Heart left ventricle (tissue), 16 donors: ENCODE data around the gene NPPC. TPM values are rescaled to one million over a fixed set of nuclear protein-coding genes. Genes with fewer than 3 reads are reported as not detected.
"Not testable (repeated sequence)": the region's sequence is repeated elsewhere in the genome, so short reads cannot be mapped to it uniquely, and the experiment has no call there.

Experiments
- ATAC-seq, 4 donors: fragments of 200-7000 bp; cut with Tn5 transposase; one replicate each; pipeline ENCODE4 v1.9.1; 2020 to 2022; ENCODE audit warnings: moderate library complexity in 4 of 4, mild to moderate bottlenecking in 3 of 4, moderate number of reproducible peaks in 1 of 4
- DNase-seq, 5 donors: peaks; one replicate each; pipeline ENCODE4 v3.0.0-alpha.2; 2020
- H3K27ac ChIP-seq, 12 donors: fragments of 200-600 bp; sonication (generic) in 4 of 12; one replicate each; pipeline versions ENCODE4 v1.5.0 to v1.8.0; 2016 to 2022; ENCODE audit warnings: mild to moderate bottlenecking in 2 of 12
- H3K27me3 ChIP-seq, 9 donors: fragments of 200-600 bp; sonication (generic) in 2 of 9; one replicate each; pipeline versions ENCODE4 v1.5.1 to v1.8.0; 2016 to 2022; ENCODE audit warnings: mild to moderate bottlenecking in 3 of 9
- H3K36me3 ChIP-seq, 9 donors: fragments of 200-600 bp; sonication (generic) in 2 of 9; one replicate each; pipeline versions ENCODE4 v1.5.0 to v1.8.0; 2018 to 2022; ENCODE audit warnings: mild to moderate bottlenecking in 2 of 9
- H3K4me1 ChIP-seq, 12 donors: fragments of 200-600 bp; sonication (generic) in 4 of 12; one replicate each; pipeline versions ENCODE4 v1.5.0 to v1.8.0; 2016 to 2022; ENCODE audit warnings: mild to moderate bottlenecking in 3 of 12
- H3K4me3 ChIP-seq, 12 donors: fragments of 200-600 bp; sonication (generic) in 4 of 12; one replicate each; pipeline versions ENCODE4 v1.5.0 to v1.8.0; 2017 to 2022; ENCODE audit warnings: mild to moderate bottlenecking in 9 of 12, moderate library complexity in 4 of 12
- H3K9me3 ChIP-seq, 12 donors: fragments of 200-600 bp; sonication (generic) in 4 of 12; one replicate each; pipeline versions ENCODE4 v1.5.0 to v1.8.0; 2016 to 2022; ENCODE audit warnings: mild to moderate bottlenecking in 1 of 12
- POLR2A ChIP-seq, 2 donors: fragments of 450-650 bp; IDR thresholded peaks; one replicate each; pipeline ENCODE4 v1.6.1; 2017; ENCODE audit warnings: antibody characterized with exemption in 2 of 2, mild to moderate bottlenecking in 2 of 2, moderate library complexity in 2 of 2
- WGBS, 4 donors: extraction: QIAGEN DNeasy Blood & Tissue Kit in 2 of 4; methylation state at CpG; one replicate each; pipeline versions ENCODE4 v1.1.5 to v1.1.7; 2013 to 2018; 5-methylcytosine and 5-hydroxymethylcytosine counted together
- intact Hi-C, 10 donors: fragments of 100-400 bp; cut with DNase I; formaldehyde crosslinking; loops; one replicate each; pipeline versions ENCODE4 v1.11.1 to v1.14.2; 2022
- polyA plus RNA-seq, 2 donors: library from polyadenylated mRNA; stranded (reverse); fragments of 200-250 nt; gene quantifications; one replicate each; pipeline ENCODE4 v1.2.3, GENCODE V29; 2013
- total RNA-seq, 9 donors: library from RNA; depleted of rRNA in 2 of 9; stranded (reverse); fragments of >200 nt in 2 of 9; fragmentation: NEBNext Ultra II Directional in 3 of 9; extraction: Animal tissue kit (Norgen Biotek cat#: 25700) in 3 of 9; gene quantifications; one replicate each; pipeline versions ENCODE4 v1.1.0 to v1.2.4, GENCODE V29; 2016 to 2023
- TF ChIP-seq, protein P1 (sequence below), 12 donors: fragments of 200-600 bp; sonication (generic) in 4 of 12; IDR thresholded peaks; one replicate each; pipeline versions ENCODE4 v1.5.0 to v1.8.0; 2018 to 2022; ENCODE audit warnings: antibody characterized with exemption in 12 of 12, mild to moderate bottlenecking in 5 of 12
- donor health status: ischemic (EF 13 %, LVEDD 7.1; RV severe dilation, severe dysfunction).
- donor health status: healthy with polysubstance abuse.
- donor health status: DM: no; HTN: yes; CAD: no.
- donor health status: DM: no; HTN: no; CAD: no.
- donor health status: ischemic (EF 25% LVEDD 6.9; RV normal size, moderate dysfunction).
- donor health status: ischemic (EF 25% LVEDD 5.7; RV mildly dilated, moderate dysfunction).
- donor health status: healthy.
- donor health status: DM: yes; HTN: yes; CAD: no.
- donor health status: ischemic (EF 35%, LVEDD 5.7; RV mildly dilated, moderate dysfunction).
- donor health status: nonischemic (EF 11% LVEDD 7.7; RV severe dilation, severe dysfunction).
- donor health status: DM: yes; HTN: yes; CAD: no.
- donor health status: PGD.
- donor health status: ischemic (EF 29% LVEDD 5.4; RV normal size, mild dysfunction).
- donor health status: nonischemic (EF 23%, LVEDD 6.1; RV moderate dilation, normal function).

Gene NPPC
- total and polyA plus RNA-seq, 11 donors = 0.42 to 7.0 (median 1.7) TPM; not detected in 2

DNA sequence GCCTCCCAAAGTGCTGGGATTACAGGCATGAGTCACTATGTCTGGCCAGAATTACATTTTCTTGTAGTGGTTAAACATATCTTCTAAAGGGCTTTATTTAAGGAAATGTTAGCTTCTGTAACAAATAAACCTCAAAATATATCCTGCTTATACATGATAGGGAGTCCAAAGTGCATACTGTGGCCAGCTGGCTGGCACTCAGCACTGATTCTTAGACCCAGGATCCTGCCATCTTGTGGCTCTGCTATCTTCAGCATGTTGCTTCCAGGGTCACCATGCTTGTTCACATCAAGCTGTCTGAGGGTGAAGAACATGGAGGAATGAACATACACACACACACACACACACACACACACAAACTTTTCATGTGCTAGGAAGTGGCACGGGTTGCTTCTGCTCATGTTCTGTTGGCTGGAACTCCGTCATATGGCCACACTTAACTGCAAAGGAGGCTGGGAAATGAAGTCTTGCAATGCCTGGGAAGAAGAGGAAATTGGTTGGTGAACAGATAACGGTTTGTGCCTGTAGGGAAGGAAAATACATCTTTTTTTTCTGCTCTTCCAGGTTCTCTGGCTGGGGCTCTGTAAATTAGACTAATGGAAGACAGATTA, 40.0 kb downstream of the NPPC start:
- intact Hi-C loops = no loop called here
- no peak overlapping the region for H3K27ac ChIP-seq
- no peak overlapping the region for H3K4me3 ChIP-seq
- WGBS, 4 donors = 44 to 56% (median 54%) methylated on average over 3 of the region's 3 CpGs
- no peak for DNase-seq
- peaks cover 0 to 56% (median 10%) of the 10 kb centered on the region in 9 donors for H3K27me3 ChIP-seq
- peaks cover 0 to 7% (median 0%) of the 10 kb centered on the region in 12 donors for H3K9me3 ChIP-seq
- H3K36me3 ChIP-seq = no peaks in the 10 kb centered on the region
- TF ChIP-seq, protein P1, sequence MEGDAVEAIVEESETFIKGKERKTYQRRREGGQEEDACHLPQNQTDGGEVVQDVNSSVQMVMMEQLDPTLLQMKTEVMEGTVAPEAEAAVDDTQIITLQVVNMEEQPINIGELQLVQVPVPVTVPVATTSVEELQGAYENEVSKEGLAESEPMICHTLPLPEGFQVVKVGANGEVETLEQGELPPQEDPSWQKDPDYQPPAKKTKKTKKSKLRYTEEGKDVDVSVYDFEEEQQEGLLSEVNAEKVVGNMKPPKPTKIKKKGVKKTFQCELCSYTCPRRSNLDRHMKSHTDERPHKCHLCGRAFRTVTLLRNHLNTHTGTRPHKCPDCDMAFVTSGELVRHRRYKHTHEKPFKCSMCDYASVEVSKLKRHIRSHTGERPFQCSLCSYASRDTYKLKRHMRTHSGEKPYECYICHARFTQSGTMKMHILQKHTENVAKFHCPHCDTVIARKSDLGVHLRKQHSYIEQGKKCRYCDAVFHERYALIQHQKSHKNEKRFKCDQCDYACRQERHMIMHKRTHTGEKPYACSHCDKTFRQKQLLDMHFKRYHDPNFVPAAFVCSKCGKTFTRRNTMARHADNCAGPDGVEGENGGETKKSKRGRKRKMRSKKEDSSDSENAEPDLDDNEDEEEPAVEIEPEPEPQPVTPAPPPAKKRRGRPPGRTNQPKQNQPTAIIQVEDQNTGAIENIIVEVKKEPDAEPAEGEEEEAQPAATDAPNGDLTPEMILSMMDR (IDR thresholded peaks at IDR 0.05) = no peak
- TF ChIP-seq POLR2A (IDR thresholded peaks at IDR 0.05) = no peak
- no peaks in the 10 kb centered on the region for H3K4me1 ChIP-seq
- ATAC-seq = no peak

DNA sequence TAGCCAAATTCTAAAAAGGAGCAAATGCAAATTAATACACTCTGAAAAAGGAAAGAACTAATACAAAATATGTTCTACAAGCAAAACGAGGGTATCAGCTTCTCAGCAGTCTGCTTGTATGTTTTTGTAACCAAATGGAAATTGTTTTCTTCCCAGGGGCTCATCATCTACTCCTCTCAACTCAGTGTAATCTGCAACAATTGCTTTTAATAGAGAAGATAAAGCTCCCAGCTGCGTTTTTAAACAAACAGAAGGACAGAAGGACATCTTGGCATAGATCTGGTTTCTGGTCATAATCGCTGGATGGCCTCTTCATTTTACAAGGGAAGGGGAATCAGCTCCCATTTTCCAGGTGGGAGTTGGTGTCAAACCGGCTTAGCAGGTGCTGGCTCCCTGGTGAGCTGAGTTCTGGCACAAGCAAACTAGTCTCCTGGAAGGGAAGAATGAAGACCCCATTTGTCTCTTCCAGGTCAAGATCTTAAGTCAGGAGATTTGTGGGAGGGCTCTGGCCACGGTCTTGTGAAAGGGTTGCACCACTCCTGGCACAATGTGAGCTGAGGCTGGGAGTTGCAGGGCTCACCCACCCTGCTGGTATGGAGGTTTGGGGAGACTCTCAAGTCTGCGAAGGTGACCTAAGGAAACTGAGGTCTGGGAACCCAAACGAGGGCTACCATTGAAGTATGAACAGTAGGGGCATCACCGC, 41.6 kb downstream of the NPPC start:
- Histone ChIP-seq H3K4me3 (no peak overlapping the region), H3K9me3 (peaks cover 0 to 7% (median 0%) of the 10 kb centered on the region in 12 donors), H3K27me3 (peaks cover 0 to 52% (median 10%) of the 10 kb centered on the region in 9 donors), H3K27ac (no peak overlapping the region), H3K36me3 (no peaks in the 10 kb centered on the region), H3K4me1 (no peaks in the 10 kb centered on the region)
- TF ChIP-seq POLR2A (IDR thresholded peaks at IDR 0.05) = no peak
- TF ChIP-seq, protein P1 (IDR thresholded peaks at IDR 0.05) = no peak
- intact Hi-C loops = no loop called here
- 61 to 74% (median 68%) methylated on average over 8 of the region's 8 CpGs for WGBS, 4 donors
- ATAC-seq (no peak), DNase-seq (no peak)

GRCh38 chr2:231883468-231883881, 42.7 kb downstream of the NPPC start:
- Histone ChIP-seq H3K9me3 (peaks cover 0 to 7% (median 0%) of the 10 kb centered on the region in 12 donors), H3K27ac (no peak overlapping the region), H3K27me3 (peaks cover 0 to 52% (median 10%) of the 10 kb centered on the region in 9 donors), H3K4me1 (no peaks in the 10 kb centered on the region), H3K4me3 (no peak overlapping the region), H3K36me3 (no peaks in the 10 kb centered on the region)
- ATAC-seq (no peak), DNase-seq (no peak)
- TF ChIP-seq POLR2A (IDR thresholded peaks at IDR 0.05) = no peak
- TF ChIP-seq, protein P1 (IDR thresholded peaks at IDR 0.05) = no peak
- intact Hi-C loops = no loop called here
- WGBS, 4 donors = 52 to 62% (median 57%) methylated on average over 5 of the region's 5 CpGs

GRCh38 chr2:231882646-231883045, 43.5 kb downstream of the NPPC start:
- Histone ChIP-seq H3K36me3 (no peaks in the 10 kb centered on the region), H3K9me3 (peaks cover 0 to 7% (median 0%) of the 10 kb centered on the region in 12 donors), H3K4me3 (no peak overlapping the region), H3K27me3 (peaks cover 0 to 51% (median 10%) of the 10 kb centered on the region in 9 donors), H3K4me1 (no peaks in the 10 kb centered on the region), H3K27ac (no peak overlapping the region)
- DNase-seq = no peak
- TF ChIP-seq POLR2A (IDR thresholded peaks at IDR 0.05) = no peak
- TF ChIP-seq, protein P1 (IDR thresholded peaks at IDR 0.05) = no peak
- ATAC-seq = no peak
- intact Hi-C loops = no loop called here
- 72 to 85% (median 80%) methylated on average over 7 of the region's 7 CpGs for WGBS, 4 donors

- intact Hi-C loops, DNase-seq, H3K4me3 ChIP-seq, H3K4me1 ChIP-seq, H3K36me3 ChIP-seq, H3K27ac ChIP-seq, ATAC-seq, H3K9me3 ChIP-seq: not testable (repeated sequence)
- WGBS, 4 donors = 86 to 89% (median 88%) methylated on average over 4 of the region's 4 CpGs
- peaks cover 0 to 54% (median 10%) of the 10 kb centered on the region in 9 donors for H3K27me3 ChIP-seq
These were observed 45.8 kb downstream of the NPPC start for GRCh38 chr2:231880371-231880770.
